HG03060 (cell line): ENCODE results near the gene OGG1.
A peak's percentile ranks its signal among the peaks of the same experiment; 100 is the strongest.
"Not testable (repeated sequence)": the region's sequence is repeated elsewhere in the genome, so short reads cannot be mapped to it uniquely, and the experiment has no call there.

Experiments
- ATAC-seq: cut with Tn5 transposase; IDR thresholded peaks from one replicate; pipeline ENCODE4 v1.9.1; 2021; ENCODE audit warnings: low read depth, moderate number of reproducible peaks; ENCODE audit not compliant: unreplicated experiment

OGG1 gene

DNA sequence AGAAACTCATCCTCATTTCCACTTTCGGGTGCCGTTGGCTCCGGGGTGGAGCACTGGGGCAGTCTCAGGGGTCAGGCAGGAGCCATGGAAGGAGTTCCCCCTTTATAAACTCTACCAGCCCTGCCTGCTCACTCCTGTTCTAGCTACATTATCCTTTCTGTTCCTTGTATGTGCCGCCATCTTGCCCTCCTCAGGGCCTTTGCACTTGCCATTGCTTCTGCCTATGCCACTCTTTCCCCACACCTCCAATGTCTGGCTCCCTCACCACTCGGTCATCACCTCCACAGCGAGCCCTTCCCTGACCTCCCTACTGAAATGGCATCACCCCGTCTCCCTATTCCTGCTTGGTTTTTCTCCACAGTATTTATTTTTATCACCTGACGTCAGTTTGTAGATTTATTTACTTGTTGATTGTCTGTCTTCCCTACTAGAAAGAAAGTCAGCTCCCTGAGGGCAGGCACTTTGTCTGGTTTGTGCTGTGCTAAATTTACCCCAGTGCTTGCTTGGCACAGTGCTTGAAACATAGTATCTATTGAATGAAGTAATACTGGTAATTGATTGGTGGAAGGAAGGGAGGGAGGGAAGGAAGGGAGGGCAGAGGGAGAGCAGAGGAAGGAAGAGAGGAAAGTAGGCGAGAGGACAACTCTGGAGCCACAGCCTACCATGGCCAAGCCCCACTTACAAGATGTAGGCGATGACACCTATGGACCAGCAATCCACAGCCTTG lies 11.2 kb downstream of the OGG1 start:
- no peak for ATAC-seq

DNA sequence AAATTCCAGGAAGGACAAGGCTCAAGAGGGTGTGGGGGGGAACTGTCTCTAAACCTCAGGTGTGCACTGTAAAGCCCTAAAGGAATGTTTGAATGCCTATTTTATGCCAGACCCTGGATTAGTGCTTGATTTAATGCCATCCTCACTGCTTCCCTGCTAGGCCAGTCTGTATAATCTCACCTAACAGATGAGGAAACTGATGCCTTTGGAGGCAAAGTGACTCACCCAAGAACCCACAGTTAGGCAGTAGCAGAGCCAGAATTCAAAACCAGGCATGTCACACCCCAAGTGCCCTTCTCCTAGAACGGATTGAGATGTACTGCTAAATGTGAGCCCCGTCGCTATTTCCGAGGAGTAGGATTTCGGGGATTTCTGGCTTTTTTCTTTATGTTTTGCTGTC lies 12.2 kb downstream of the OGG1 start:
- ATAC-seq, result no peak

DNA sequence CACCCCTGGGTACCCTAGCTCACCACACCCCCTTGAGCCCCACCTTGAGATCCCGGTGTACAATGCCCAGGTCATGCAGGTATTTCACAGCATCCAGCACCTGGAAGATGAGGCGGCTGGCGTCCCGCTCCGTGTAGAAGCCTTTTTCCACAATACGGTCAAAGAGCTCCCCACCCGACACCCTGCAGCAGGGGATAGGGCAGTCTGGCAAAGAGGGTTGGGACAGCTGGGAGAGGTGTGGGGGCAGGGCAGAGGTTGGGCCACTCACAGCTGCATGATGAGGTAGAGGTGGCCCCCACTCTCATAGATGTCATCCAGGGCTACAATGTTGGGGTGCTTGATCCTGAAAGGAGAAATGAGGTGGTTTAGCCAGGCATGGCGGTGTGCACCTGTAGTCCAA lies 13.1 kb downstream of the OGG1 start:
- ATAC-seq, result no peak

DNA sequence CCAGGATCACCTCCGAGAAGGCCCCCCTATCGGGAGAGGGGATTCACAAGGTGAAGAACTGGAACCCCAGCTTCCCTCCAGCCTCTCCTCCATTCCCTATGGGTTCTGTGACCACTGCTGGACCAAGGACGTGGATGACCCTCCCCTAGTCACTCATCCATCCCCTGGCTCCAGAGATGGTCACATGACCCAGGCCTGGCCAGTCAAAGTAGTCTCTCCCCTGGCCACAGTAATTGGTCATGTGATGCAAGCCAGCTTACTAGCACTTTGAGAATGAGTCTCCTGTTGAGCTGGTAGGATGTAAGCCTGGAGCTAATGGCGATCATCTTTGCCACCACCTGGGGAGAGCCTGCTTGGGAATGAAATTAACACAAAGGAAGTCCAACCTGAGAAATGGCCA lies 16.1 kb downstream of the OGG1 start:
- ATAC-seq, result no peak

DNA sequence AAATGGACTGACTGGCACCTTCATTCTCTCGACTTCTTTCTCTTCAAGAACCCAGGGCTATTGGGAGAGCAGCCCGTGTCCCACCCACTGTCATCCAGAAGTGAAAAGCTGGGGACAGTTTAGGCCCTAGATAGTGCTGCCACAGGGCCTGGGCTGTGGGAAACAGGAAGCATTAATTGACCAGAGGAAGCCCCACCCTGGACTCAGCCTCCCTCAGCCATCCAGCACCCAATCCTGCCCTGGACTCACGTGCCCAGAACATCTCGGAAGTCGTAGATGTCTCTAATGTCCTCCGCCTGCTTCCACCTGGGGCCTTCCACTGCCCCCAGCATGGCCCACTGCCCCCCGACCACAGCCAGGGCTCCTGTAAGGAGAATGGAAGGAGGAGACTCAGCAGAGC lies 17.7 kb downstream of the OGG1 start:
- no peak for ATAC-seq

DNA sequence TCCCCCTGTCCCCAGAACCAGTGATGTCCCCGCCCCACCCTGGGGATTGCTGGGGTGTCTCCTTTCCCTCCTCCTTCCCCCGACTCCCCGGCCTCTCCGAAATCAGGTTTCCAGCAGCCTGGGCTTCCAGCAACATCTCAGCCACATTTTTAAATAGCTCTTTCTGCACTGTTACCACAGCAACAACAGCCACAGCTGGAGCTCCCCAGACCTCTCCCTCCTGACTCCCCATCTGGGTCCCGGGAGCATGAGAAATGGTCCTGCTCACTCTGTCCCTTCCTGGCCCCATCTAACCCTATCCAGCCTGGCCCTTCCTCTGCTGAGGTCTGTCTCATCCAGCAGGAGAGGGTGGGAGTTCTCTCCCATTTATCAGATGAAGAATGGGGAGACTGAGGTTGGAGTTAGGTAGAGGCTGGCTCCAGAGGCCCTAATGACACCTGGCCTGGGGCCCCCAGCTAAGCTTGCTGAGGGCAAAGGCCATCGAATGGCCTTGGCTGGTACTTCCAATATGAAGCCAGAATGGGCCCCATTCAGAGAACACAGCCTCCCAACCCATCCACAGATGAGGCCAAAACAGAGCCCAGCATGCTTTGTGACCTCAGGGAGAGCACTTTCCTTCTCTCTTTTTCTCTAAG lies 18.5 kb downstream of the OGG1 start:
- ATAC-seq, result no peak

DNA sequence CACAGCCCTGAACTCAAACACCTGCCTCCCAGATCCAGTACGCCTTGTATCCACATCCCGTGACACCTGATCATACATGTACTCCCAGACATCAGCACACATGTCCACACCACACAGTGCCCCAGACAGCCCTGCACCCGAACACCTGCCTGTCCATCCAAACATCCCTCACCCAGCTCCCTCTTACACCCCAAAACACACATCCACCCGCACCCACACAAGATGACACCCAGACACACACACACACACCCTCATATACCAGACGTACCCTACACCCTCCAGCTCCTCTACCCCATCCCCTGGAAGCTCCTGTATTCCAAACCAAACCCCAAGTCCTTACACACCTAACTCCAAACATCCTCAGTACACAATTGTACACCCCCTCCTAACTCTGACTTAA lies 19.3 kb downstream of the OGG1 start:
- ATAC-seq, result no peak

DNA sequence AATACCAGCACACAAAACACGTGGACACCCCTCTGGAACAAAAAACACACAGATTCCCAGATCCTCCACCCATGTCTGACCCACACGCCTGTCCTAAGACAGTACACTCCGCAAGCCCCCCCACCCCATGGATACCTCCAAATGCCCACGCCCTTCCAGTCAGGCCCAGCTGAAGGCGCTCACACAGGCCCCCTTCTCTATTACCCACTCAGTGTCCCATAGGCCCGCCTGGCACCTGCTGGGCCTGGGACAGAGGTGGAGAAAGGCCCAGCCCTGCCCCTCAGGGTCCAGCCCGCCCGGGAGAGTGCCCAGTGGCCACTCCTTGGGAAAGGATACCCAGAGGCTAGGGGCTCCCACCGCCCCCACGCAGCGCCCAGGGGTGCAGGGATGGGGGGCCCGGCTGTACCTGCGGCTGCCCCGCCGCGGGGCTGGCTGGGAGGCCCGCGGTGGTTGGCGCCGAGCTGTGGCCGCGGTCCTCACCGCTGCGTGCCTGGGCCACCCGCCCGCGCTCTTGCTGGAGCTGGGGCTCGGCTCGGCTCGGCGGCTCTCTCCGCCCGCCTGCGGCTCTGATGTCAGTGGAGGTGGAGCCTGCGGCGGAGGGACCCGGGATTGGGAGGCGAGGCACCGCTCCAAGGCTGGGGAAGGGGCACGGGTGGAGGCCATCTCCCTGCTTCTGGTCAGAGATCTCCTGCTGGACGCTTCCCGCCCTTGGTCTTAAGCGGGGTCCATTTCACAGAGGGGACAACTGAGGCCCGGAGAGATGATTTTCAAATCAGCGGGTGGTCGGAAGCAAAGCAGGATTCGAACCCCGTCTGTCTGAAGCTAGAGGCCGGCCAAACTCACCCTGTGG lies 19.9 kb downstream of the OGG1 start, which contains the start of gene CAMK1:
Gene CAMK1, minus strand, starts transcription at position 522 of the 850 bp plus-strand sequence. CDS start 2,198 bp downstream, outside the sequence.
- ATAC-seq, result no peak

DNA sequence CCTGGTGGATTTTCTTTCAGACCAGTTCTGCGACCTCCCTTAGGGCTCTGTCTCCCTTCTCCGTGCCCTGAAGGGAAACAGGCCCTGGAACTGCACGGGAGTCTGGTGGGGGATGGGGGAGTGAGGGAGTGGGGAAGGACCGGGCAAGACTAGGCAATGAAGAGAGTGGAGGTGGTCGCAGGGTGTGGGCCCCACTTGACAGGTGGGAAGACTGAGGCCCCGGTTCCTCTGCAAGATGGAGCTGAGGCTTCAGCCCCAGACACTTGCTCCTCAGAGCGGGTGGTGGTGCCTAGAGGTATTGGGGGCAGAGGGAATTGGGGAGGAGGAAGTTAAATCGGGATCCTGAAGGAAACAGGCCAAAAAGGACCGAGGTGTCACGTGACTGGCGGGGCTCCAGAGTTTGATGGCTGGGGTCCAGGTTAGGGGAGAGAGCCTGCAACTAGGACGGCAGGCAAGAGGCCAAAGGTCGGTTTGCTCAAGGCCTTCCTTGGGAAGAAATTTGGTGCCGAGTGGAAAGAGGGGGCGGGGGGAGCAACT lies 20.6 kb downstream of the OGG1 start:
- no peak for ATAC-seq

DNA sequence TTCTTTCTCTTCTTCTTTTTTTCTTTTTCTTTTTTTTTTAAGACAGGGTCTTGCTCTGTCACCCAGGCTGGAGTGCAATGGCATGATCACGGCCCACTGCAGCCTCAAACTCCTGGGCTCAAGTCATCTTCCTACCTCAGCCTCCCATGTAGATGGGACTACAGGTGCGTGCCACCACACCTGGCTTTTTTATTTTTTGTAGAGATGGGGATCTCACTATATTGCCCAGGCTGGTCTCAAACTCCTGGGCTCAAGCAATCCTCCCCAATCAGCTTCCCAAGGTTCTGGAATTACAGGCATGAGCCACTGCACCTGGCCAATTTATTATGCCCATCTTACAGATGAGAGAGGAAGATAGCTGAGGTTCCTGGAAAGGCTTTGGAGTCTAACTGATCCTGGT lies 21.3 kb downstream of the OGG1 start:
- ATAC-seq, result not testable (repeated sequence)

DNA sequence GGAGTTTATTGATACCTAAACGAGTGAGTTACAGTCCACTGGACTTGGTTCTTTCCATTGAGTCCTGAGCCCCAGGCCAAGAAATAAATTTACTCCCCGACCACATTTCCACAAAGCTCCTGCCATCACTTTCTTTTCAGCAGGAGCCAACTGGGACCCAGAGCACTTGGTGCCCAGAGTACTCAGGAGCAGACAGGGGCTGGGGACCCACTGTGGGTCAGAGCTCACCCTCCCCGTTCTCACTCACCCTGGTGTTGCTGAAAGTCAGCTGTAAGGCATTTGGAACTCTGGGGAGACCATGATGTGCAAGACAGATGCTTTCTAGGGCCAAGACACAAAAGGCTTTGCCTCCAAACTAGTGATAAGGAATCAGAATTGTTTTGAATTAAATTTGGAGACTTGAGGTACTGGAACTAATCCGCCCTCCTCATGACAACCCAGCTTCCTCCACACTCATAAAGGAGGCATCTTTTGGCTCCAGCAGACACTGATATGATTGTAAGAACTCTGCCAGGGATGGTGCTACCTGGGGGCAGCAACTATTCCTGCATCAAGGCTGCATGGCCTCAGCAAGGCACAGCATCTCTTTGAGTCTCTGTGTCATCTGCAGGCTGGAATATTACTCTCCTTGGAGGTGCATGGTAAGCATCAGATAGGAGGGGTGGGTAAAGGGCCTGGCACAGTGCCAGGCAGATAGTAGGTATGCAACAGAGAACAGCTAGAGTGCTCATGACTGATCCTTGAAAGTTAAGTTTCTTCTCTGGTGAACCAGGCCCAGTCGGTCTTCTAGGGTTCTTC lies 27.3 kb downstream of the OGG1 start:
- no peak for ATAC-seq

DNA sequence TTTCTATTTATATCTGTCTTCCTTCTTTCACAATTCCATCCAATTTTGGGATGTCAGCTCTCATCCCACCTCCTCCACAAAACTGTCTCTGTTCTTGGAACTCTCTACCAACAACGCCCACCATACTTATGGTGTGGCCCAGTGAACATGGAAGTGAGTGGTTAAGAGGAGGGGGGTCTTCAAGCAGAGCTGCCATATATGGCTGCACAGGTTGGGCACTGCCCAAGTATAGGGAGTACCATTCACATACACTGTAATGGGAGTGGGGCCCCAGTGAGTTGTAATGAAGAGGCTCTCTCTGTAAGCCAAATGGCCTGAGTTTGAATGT lies 27.9 kb downstream of the OGG1 start:
- ATAC-seq, result no peak

DNA sequence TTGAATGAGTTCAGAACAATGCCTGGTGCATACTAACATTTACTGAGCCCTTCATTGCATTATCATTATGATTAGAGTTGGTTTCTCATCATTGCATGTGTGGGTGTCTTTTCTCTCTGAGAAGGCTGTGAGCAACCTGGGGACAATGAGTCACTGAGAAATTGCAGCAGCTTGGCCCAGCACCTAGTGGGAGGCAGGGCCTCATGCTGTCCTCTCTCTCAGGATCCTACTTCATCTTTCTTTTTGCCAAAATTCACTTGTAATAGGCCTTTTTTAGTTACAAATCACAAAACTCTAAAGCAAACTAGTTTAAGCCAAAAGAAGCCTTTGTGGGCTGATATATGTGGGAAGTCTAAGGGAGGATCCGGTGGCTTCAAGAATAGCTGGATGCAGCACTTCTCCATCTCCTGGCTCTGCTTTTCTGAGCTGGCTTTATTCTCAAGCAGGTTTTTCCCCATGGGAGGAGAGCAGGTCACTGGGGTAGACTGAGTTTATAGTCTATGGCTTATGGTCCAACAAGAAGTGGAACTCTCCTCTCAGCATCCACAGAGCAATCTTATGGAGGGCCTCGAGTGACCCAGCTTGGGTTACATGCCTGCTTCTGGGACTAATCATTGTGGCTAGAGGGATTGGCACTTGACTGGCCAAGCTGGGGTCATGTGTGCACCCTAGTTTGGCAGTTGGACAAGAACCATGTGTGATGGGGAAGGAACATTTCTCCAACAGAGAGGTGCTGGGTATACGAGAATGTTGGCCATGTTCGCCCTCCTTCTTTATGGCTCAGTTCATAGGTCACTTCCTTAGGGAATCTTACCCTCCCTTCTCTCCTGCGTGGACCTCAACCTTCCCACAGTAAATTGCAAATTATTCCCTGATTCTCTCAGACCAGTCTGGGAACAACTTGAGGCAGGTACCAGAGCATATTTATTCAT lies 28.7 kb downstream of the OGG1 start:
- ATAC-seq, result no peak

DNA sequence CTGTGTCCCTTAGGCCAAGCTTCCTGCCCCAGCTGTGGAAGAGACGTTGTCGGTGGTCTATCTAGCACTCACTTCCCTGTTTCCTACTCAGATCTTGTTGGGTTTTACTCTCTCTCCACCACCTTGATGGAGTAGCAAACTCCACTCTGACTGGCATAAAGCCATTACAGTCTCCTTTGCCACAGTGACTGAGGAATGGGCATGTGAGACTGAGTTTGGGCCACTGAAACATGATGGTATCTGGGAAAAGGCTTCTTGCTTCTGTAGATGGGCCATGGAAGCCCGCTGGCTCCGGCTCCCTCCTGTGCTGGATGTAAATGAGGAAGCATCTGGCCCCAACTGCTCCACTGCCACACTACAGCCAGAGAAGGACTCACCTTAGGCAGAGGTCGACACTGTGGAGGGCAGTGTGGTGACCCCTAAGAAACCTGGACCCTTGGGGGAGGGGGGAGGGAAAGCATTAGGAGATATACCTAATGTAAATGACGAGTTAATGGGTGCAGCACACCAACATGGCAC lies 29.4 kb downstream of the OGG1 start:
- no peak for ATAC-seq

DNA sequence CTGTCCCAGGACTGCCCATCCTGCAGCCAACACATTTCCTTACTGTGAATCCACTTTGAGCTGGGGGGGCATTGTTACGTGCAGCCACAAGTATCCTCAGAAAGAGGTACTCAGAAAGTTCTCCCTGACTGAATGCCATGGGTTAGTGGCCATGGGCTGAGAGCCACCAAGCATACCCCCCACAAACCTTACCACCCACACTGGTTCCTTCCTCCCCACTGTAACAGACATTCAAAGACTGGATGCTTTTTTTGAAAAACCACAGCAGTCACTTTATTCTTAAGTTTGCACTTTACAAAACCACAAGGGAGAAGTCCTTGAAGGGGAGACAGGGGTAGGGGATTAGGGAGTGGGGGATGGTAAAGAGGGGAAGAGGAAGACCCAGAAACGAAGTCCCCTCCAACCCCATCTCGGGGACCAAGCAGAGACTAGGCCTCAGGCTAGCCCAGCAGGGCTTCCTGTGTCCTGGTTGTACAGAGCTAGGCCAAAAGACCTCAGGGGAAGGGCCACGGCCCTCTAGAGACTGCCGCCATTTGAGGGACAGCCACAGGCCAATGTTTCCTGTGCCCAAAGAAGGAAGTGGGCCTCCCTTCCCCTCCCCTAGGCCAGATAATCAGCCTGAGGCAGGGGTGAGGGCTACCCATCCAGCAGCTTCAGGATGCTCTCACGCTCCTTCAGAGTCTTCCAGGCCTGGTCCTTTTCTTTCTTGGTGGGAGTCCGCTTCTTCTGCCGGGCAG lies 30.1 kb downstream of the OGG1 start:
- ATAC-seq, result peak; percentile 31

DNA sequence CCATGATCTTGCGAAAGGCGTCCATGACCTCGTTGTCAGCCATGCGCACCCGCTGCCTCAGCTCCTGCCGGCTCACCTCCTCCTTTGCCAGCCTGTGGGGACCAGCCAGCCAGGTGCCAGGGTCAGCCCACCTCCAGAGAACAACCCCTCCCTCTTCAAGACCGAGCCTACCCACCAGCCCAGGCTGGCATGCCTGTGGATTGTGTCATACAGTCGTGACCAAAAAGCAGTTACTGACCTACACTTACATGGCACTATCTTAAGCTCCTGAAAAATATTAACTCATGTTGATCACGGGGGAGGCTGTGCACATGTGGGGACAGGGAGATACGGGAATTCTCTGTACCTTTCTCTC lies 30.7 kb downstream of the OGG1 start:
- no peak for ATAC-seq

DNA sequence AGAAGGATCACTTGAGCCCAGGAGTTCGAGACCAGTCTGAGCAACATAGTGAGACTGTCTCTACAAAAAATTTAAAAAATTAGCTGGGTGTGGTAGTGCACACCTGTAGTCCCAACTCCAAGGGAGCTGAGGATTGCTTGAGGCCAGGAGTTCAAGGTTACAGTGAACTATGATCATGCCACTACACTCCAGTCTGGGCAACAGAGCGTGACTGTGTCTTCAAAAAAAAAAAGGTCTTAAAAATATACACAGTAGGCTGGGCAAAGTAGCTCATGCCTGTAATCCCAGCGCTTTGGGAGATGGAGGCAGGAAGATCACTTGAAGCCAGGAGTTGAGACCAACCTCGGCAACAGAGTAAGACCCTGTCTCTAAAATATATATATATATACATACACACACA lies 31.2 kb downstream of the OGG1 start:
- no peak for ATAC-seq

DNA sequence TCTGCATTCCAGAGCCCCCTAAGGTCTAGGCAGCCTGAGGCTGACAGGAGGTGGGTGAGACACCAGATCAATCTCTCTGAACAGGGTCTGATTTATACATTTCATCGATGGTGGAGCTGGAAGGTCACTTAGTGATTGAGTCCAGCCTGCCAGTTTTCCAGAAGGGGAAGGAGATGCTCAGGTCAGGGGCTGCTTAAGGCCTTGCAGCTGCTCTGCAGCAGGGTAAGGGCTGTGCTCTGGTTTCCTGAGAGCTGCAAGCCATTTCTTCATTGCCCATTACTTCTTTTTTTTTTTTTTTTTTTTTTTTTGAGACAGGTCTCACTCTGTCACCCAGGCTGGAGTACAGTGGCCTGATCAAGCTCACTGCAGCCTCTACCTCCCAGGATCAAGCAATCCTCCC lies 31.8 kb downstream of the OGG1 start:
- ATAC-seq, result no peak
